H1 (cell line): Measurements from ENCODE around the gene DSE. TPM values are rescaled to one million over a fixed set of nuclear protein-coding genes. Genes with fewer than 3 reads are reported as not detected.

ENCODE experiments used
- CTCF ChIA-PET: fragments of 300-600 bp; sonication (Branson Sonifier 250); formaldehyde crosslinking; loops from one replicate; lab custom pipeline; 2021; ENCODE audit not compliant: partially characterized antibody; lab: Charles Lee
- POLR2A ChIA-PET: fragments of 300-600 bp; sonication (Branson Sonifier 250); formaldehyde crosslinking; loops from one replicate; lab custom pipeline; 2021; ENCODE audit warnings: inconsistent platforms; ENCODE audit not compliant: partially characterized antibody; lab: Charles Lee
- DNase-seq, 2 experiments: peaks; one replicate each; pipeline versions ENCODE4 v3.0.0 to v3.0.0-alpha.2; 2010 to 2022; ENCODE audit warnings: low spot score in 2 of 2, low read depth in 1 of 2, mixed read lengths in 1 of 2
- FAIRE-seq: peaks from 2 replicates; lab custom pipeline; 2011; peaks lifted over from hg19 to GRCh38; lab: Jason Lieb, UNC
- H2AFZ ChIP-seq: 2 replicates; pipeline ENCODE4 v1.8.1; 2012; ENCODE audit warnings: low read length, inconsistent platforms
- H2AK5ac ChIP-seq: 2 replicates; pipeline ENCODE4 v1.6.1; 2013; ENCODE audit warnings: low read depth, low read length
- H2BK120ac ChIP-seq: replicated peaks from 2 replicates; pipeline ENCODE3; 2013; ENCODE audit warnings: low read depth, low read length, inconsistent platforms
- H2BK12ac ChIP-seq: 2 replicates; pipeline ENCODE4 v1.6.1; 2013; ENCODE audit warnings: low read depth, low read length
- H2BK15ac ChIP-seq: 2 replicates; pipeline ENCODE4 v1.6.1; 2013; ENCODE audit warnings: low read length
- H2BK20ac ChIP-seq: 2 replicates; pipeline ENCODE4 v1.6.1; 2013; ENCODE audit warnings: low read length
- H2BK5ac ChIP-seq: 2 replicates; pipeline ENCODE4 v1.6.1; 2013; ENCODE audit warnings: low read depth, low read length
- H3K14ac ChIP-seq: 2 replicates; pipeline ENCODE4 v1.6.1; 2013; ENCODE audit warnings: inconsistent platforms; ENCODE audit not compliant: insufficient read length
- H3K18ac ChIP-seq: 2 replicates; pipeline ENCODE4 v1.6.1; 2013; ENCODE audit warnings: low read length; ENCODE audit errors: extremely low read depth
- H3K23ac ChIP-seq: 2 replicates; pipeline ENCODE4 v1.6.1; 2013; ENCODE audit warnings: inconsistent platforms; ENCODE audit not compliant: insufficient read length
- H3K23me2 ChIP-seq: 2 replicates; pipeline ENCODE4 v1.6.1; 2013; ENCODE audit warnings: low read depth, low read length
- H3K27ac ChIP-seq: 2 replicates; pipeline ENCODE4 v1.6.1; 2011; ENCODE audit warnings: low read depth, low read length, inconsistent platforms
- H3K27me3 ChIP-seq, 4 experiments: replicated peaks in 1 of 4; 1 replicate in 1 of 4; 2 replicates in 3 of 4; pipeline versions ENCODE4 v1.6.1 to v1.8.1; 2011 to 2013; ENCODE audit warnings: low read length in 3 of 4, mild to moderate bottlenecking in 3 of 4, inconsistent platforms in 2 of 4, mixed read lengths in 2 of 4, moderate library complexity in 1 of 4; ENCODE audit not compliant: control insufficient read depth in 3 of 4, insufficient read depth in 3 of 4; ENCODE audit errors: extremely low read depth in 1 of 4
- H3K36me3 ChIP-seq, 4 experiments: 2 replicates each; pipeline versions ENCODE4 v1.6.1 to v1.8.1; 2011 to 2013; ENCODE audit warnings: mild to moderate bottlenecking in 4 of 4, low read length in 3 of 4, moderate library complexity in 2 of 4, control low read depth in 1 of 4, inconsistent platforms in 1 of 4; ENCODE audit not compliant: insufficient read depth in 4 of 4, control insufficient read depth in 2 of 4
- H3K4ac ChIP-seq: replicated peaks from 2 replicates; pipeline ENCODE3; 2013; ENCODE audit warnings: low read length, low read depth, mixed read lengths, inconsistent platforms; ENCODE audit not compliant: insufficient read length
- H3K4me1 ChIP-seq, 4 experiments: replicated peaks in 1 of 4; 1 replicate in 1 of 4; 2 replicates in 3 of 4; pipeline versions ENCODE4 v1.6.1 to v1.8.1; 2011 to 2013; ENCODE audit warnings: low read length in 3 of 4, inconsistent platforms in 2 of 4, mixed read lengths in 1 of 4; ENCODE audit not compliant: insufficient read depth in 4 of 4, control insufficient read depth in 3 of 4
- H3K4me2 ChIP-seq, 2 experiments: 2 replicates each; pipeline versions ENCODE4 v1.6.1 to v1.8.1; 2011 to 2013; ENCODE audit warnings: low read depth in 2 of 2, low read length in 2 of 2, control low read depth in 1 of 2, inconsistent platforms in 1 of 2, mild to moderate bottlenecking in 1 of 2; ENCODE audit not compliant: insufficient read depth in 1 of 2
- H3K4me3 ChIP-seq, 4 experiments: fragments of 200-600, 300-600 bp in 1 of 4; sonication (generic), shearing (Covaris generic), sonication (Bioruptor Twin) in 1 of 4; 2 replicates each; pipeline versions ENCODE4 v1.5.1 to v1.8.1; 2011 to 2016; ENCODE audit warnings: low read length in 4 of 4, low read depth in 3 of 4, control low read depth in 2 of 4, inconsistent platforms in 2 of 4, mild to moderate bottlenecking in 2 of 4, mixed read lengths in 1 of 4, moderate library complexity in 1 of 4; ENCODE audit not compliant: insufficient read depth in 2 of 4; ENCODE audit errors: extremely low read depth in 1 of 4
- H3K56ac ChIP-seq: replicated peaks from 2 replicates; pipeline ENCODE3; 2013; ENCODE audit warnings: low read depth, mild to moderate bottlenecking, mixed read lengths, low read length, inconsistent platforms; ENCODE audit not compliant: insufficient read length
- H3K79me1 ChIP-seq: 2 replicates; pipeline ENCODE4 v1.6.1; 2013; ENCODE audit warnings: low read depth, low read length, control low read depth
- H3K79me2 ChIP-seq, 2 experiments: 2 replicates each; pipeline versions ENCODE4 v1.6.1 to v1.8.1; 2012 to 2013; ENCODE audit warnings: low read length in 2 of 2, mild to moderate bottlenecking in 2 of 2, inconsistent platforms in 1 of 2; ENCODE audit not compliant: insufficient read depth in 2 of 2, control insufficient read depth in 1 of 2
- H3K9ac ChIP-seq, 4 experiments: replicated peaks in 1 of 4; 1 replicate in 1 of 4; 2 replicates in 3 of 4; pipeline versions ENCODE4 v1.6.1 to v1.8.1; 2011 to 2013; ENCODE audit warnings: low read depth in 3 of 4, low read length in 3 of 4, control low read depth in 2 of 4, mild to moderate bottlenecking in 2 of 4, moderate library complexity in 2 of 4, inconsistent platforms in 1 of 4; ENCODE audit errors: extremely low read depth in 1 of 4
- H3K9me3 ChIP-seq, 2 experiments: 2 replicates each; pipeline versions ENCODE4 v1.6.1 to v1.8.1; 2012 to 2013; ENCODE audit warnings: mild to moderate bottlenecking in 2 of 2, moderate library complexity in 2 of 2, control low read depth in 1 of 2, inconsistent platforms in 1 of 2, low read depth in 1 of 2, low read length in 1 of 2, mixed read lengths in 1 of 2; ENCODE audit not compliant: insufficient read depth in 2 of 2
- H4K20me1 ChIP-seq, 2 experiments: replicated peaks in 1 of 2; 2 replicates each; pipeline versions ENCODE3 to v1.8.1; 2011 to 2013; ENCODE audit warnings: inconsistent platforms in 2 of 2, low read length in 2 of 2, mild to moderate bottlenecking in 1 of 2; ENCODE audit not compliant: insufficient read depth in 2 of 2, control insufficient read depth in 1 of 2
- H4K5ac ChIP-seq: 2 replicates; pipeline ENCODE4 v1.6.1; 2013; ENCODE audit warnings: low read length, low read depth, mixed read lengths, inconsistent platforms; ENCODE audit not compliant: insufficient read length
- H4K8ac ChIP-seq: 2 replicates; pipeline ENCODE4 v1.8.0; 2013; ENCODE audit warnings: mild to moderate bottlenecking, moderate library complexity, low read length, inconsistent platforms; ENCODE audit not compliant: insufficient read depth; ENCODE audit errors: extremely low read depth
- H4K91ac ChIP-seq: replicated peaks from 2 replicates; pipeline ENCODE3; 2013; ENCODE audit warnings: low read length, mixed read lengths, inconsistent platforms; ENCODE audit not compliant: insufficient read length
- BCL11A ChIP-seq, 2 experiments: IDR thresholded peaks; one replicate each; pipeline ENCODE4 v1.6.1; 2011; ENCODE audit warnings: low read depth in 2 of 2, low read length in 2 of 2, mild to moderate bottlenecking in 2 of 2
- CHD2 ChIP-seq: IDR thresholded peaks from 2 replicates; pipeline ENCODE4 v1.6.1; 2012; ENCODE audit warnings: low read length, improper control_type of control experiment
- CREB1 ChIP-seq: IDR thresholded peaks from 2 replicates; pipeline ENCODE4 v1.6.1; 2012; ENCODE audit warnings: inconsistent platforms
- GABPA ChIP-seq: IDR thresholded peaks from 2 replicates; pipeline ENCODE4 v1.6.1; 2011; ENCODE audit warnings: mild to moderate bottlenecking, low read length, moderate library complexity, borderline replicate concordance; ENCODE audit not compliant: insufficient read depth
- GTF2F1 ChIP-seq: IDR thresholded peaks from 2 replicates; pipeline ENCODE4 v1.6.1; 2012; ENCODE audit warnings: low read depth, low read length, improper control_type of control experiment, borderline replicate concordance
- JUN ChIP-seq: IDR thresholded peaks from 2 replicates; pipeline ENCODE4 v1.6.1; 2011; ENCODE audit warnings: low read depth, mild to moderate bottlenecking, improper control_type of control experiment, low read length
- KDM5A ChIP-seq: fragments of 200-600 bp; IDR thresholded peaks from 2 replicates; pipeline ENCODE4 v1.7.1; 2012; ENCODE audit warnings: mild to moderate bottlenecking, low read length, inconsistent platforms, mixed read lengths
- MAFK ChIP-seq: IDR thresholded peaks from 2 replicates; pipeline ENCODE4 v1.6.1; 2012; ENCODE audit warnings: low read depth, mild to moderate bottlenecking, improper control_type of control experiment, low read length
- NRF1 ChIP-seq: IDR thresholded peaks from 2 replicates; pipeline ENCODE4 v1.6.1; 2011; ENCODE audit warnings: mild to moderate bottlenecking, low read depth, low read length, improper control_type of control experiment
- SAP30 ChIP-seq: fragments of 300-600 bp; sonication (generic); IDR thresholded peaks from 2 replicates; pipeline ENCODE4 v1.7.1; 2012; ENCODE audit warnings: low read length, moderate library complexity, mild to moderate bottlenecking, inconsistent platforms; ENCODE audit not compliant: insufficient read depth, insufficient replicate concordance
- SIX5 ChIP-seq: IDR thresholded peaks from 2 replicates; pipeline ENCODE4 v1.6.1; 2011; ENCODE audit warnings: mild to moderate bottlenecking, low read depth, low read length
- TAF1 ChIP-seq: IDR thresholded peaks from 2 replicates; pipeline ENCODE4 v1.6.1; 2011; ENCODE audit warnings: mild to moderate bottlenecking, low read depth, low read length
- TCF12 ChIP-seq: IDR thresholded peaks from 2 replicates; pipeline ENCODE4 v1.6.1; 2011; ENCODE audit warnings: low read depth, mild to moderate bottlenecking, low read length
- TEAD4 ChIP-seq: IDR thresholded peaks from 2 replicates; pipeline ENCODE4 v1.6.1; 2012; ENCODE audit warnings: low read depth, low read length, inconsistent platforms, mixed read lengths
- YY1 ChIP-seq: IDR thresholded peaks from 2 replicates; pipeline ENCODE4 v1.6.1; 2011; ENCODE audit warnings: low read depth, mild to moderate bottlenecking, low read length
- polyA plus RNA-seq, 7 experiments: library from polyadenylated mRNA; depleted of rRNA in 3 of 7; stranded (reverse) in 5 of 7; unstranded in 2 of 7; fragments of >200 nt in 5 of 7; fragments of 200-250 nt in 2 of 7; gene quantifications; 1 replicate in 5 of 7; 2 replicates in 1 of 7; 4 replicates in 1 of 7; pipeline versions ENCODE4 v1.2.1 to v1.2.3, GENCODE V29; 2011 to 2013; ENCODE audit warnings: missing spikeins in 2 of 7, mixed read lengths in 2 of 7
- total RNA-seq: library from RNA; stranded (reverse); fragmentation: NEBNext Ultra II Directional; extraction: Animal tissue kit (Norgen Biotek cat#: 25700); gene quantifications from 2 replicates; pipeline ENCODE4 v1.2.1, GENCODE V29; 2021
- TF ChIP-seq, protein P1 (sequence below): IDR thresholded peaks from 2 replicates; pipeline ENCODE4 v1.6.1; 2012; ENCODE audit warnings: inconsistent platforms

DSE gene
- total and polyA plus RNA-seq, 2 of the 8 experiments (the other 6 are each of a cell fraction or from before 2014, with no cell fraction given), result 32.5 to 94.4 TPM

DNA sequence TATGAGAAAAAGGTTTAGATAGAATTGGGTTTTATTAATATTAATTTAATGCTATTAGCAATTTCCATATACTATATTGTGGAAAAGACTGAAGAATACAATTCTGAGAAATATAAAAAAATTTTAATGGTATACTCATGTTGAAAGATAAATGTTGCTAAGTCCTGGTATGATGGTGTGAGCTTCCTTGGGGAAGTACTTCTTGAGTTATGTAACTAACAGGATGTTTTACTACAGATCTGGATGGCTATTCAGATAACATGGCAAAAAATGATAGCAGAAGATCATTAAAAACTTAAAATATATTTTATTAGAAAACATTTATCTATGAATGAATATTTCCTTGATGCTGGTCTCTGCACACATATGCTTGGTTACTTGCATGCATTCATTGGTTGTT is 66.9 kb downstream of the DSE start:
- H3K14ac ChIP-seq, result no peak overlapping the region
- H4K5ac ChIP-seq, result no peak overlapping the region
- peaks cover 0 to 7% (median 4%) of the 10 kb centered on the region in 4 experiments; a peak in 3 of 7 replicates for H3K4me1 ChIP-seq
- CTCF ChIA-PET, result interaction anchor here (0.7 to 1.4 kb wide), 2 partner anchors 10 to 170 kb away, joined by 3 to 4 read pairs; no protein-coding TSS in a partner anchor
- no peak overlapping the region for H3K27ac ChIP-seq
- no peaks in the 10 kb centered on the region for H3K27me3 ChIP-seq
- no peak overlapping the region for H2BK120ac ChIP-seq
- H4K8ac ChIP-seq, result no peak overlapping the region
- no peaks in the 10 kb centered on the region for H4K20me1 ChIP-seq
- no peak overlapping the region for H2BK5ac ChIP-seq
- no peak overlapping the region for H3K4me2 ChIP-seq
- H3K23ac ChIP-seq, result no peak overlapping the region
- no peak overlapping the region for H2AK5ac ChIP-seq
- H4K91ac ChIP-seq, result no peak overlapping the region
- peaks cover 0 to 9% (median 2%) of the 10 kb centered on the region in 4 experiments; a peak in 2 of 8 replicates for H3K36me3 ChIP-seq
- H3K4me3 ChIP-seq, result no peak overlapping the region
- H3K18ac ChIP-seq, result no peak overlapping the region
- no peak overlapping the region for H3K56ac ChIP-seq
- H3K79me2 ChIP-seq, result no peaks in the 10 kb centered on the region
- no peak for FAIRE-seq
- no peaks in the 10 kb centered on the region for H3K9me3 ChIP-seq
- H2AFZ ChIP-seq, result no peak overlapping the region
- no peak overlapping the region for H2BK20ac ChIP-seq
- H3K4ac ChIP-seq, result no peak overlapping the region
- no peaks in the 10 kb centered on the region for H3K23me2 ChIP-seq
- H3K79me1 ChIP-seq, result no peaks in the 10 kb centered on the region
- H3K9ac ChIP-seq, result no peak overlapping the region
- POLR2A ChIA-PET, result interaction anchor here (1.2 kb wide), 1 partner anchor 158 kb away, joined by 3 read pairs; the partner anchor contains the start of gene TSPYL1
- DNase-seq, result no peak
- no peak overlapping the region for H2BK15ac ChIP-seq
- TF ChIP-seq GTF2F1, result no peak
- no peak for TF ChIP-seq NRF1
- no peak for TF ChIP-seq CREB1
- no peak for TF ChIP-seq BCL11A (IDR thresholded peaks at IDR 0.05; ENCODE audit: low read depth in 2 of 2, low read length in 2 of 2)
- TF ChIP-seq, protein P1, sequence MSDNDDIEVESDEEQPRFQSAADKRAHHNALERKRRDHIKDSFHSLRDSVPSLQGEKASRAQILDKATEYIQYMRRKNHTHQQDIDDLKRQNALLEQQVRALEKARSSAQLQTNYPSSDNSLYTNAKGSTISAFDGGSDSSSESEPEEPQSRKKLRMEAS, result no peak
- TF ChIP-seq KDM5A, result no peak
- no peak for TF ChIP-seq TCF12
- no peak for TF ChIP-seq YY1
- no peak for TF ChIP-seq SIX5
- TF ChIP-seq GABPA, result no peak
- no peak for TF ChIP-seq TEAD4
- TF ChIP-seq TAF1, result no peak
- no peak for TF ChIP-seq JUN
- TF ChIP-seq CHD2, result no peak
- TF ChIP-seq SAP30, result no peak
- TF ChIP-seq MAFK, result no peak
- H2BK12ac ChIP-seq, result no peak overlapping the region
